Muscle of arm (tissue), 12 donors: ENCODE results near the gene ARAP2. TPM values are rescaled to one million over a fixed set of nuclear protein-coding genes. Genes with fewer than 3 reads are reported as not detected.

ENCODE experiments used
- DNase-seq: peaks from one replicate; pipeline ENCODE4 v3.0.0-alpha.2; 2013
- polyA plus RNA-seq, 12 donors: library from polyadenylated mRNA; unstranded; fragments of 120-200 nt; gene quantifications; one replicate each; pipeline ENCODE4 v1.2.1, GENCODE V29; 2013; ENCODE audit not compliant: insufficient read length in 12 of 12

Gene ARAP2
- polyA plus RNA-seq, 12 donors, result 0.68 to 6.9 (median 1.4) TPM; not detected in 2

DNA sequence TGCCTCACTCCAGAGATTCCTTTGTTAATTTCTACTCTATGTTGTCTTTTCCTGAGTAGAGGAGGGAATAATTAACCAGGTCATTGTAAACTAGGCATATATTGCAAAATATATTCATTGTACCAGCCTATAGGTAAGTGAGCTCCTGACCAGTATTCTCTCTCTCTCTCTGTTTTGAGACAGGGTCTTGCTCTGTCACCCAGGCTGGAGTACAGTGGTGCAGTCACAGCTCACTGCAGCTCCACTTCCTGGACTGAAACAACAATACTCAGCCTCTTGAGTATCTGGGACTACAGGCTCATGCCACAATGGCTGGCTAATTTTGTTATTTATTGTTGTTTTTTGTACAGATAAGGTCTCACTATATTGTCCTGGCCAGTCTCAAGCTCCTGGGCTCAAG, 198.3 kb downstream of the ARAP2 start:
- DNase-seq, result no peak

DNA sequence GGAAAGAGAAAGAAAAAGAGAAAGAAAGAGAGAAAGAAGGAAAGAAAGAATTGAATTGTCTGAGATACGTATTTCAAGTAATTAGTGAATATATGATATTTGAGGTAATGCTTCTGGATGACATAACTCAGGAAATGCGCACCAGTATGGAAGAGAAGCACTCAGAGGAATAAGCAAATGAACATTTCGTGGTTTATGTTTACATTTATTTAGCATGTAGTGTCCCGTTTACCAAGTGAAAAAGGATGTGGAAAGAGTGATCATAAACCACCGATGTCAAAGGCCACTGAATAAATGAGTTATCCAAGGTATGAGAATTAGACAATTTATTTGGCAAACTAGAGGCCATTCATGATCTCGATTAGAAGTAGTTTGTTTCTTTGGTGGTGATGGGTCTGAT, 200.4 kb downstream of the ARAP2 start:
- no peak for DNase-seq

DNA sequence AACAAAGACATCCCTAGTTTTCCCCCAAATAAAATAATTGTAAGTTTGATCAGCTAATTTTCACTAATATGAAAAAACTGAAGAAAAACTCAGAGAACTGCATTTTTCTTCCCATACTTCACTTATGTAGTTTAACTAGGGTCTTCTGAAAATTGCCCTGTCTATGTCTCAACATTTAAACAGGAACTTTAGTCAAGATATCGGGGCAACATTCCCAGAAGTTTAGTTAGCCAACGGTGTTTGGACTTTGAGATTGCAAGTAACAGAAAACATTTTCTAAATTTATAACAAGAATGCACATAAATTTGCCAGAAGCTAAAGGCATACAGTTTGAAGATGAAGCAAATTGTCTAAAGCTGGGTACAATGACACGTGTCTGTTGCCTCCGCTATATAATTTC, 201.1 kb downstream of the ARAP2 start:
- DNase-seq, result no peak

DNA sequence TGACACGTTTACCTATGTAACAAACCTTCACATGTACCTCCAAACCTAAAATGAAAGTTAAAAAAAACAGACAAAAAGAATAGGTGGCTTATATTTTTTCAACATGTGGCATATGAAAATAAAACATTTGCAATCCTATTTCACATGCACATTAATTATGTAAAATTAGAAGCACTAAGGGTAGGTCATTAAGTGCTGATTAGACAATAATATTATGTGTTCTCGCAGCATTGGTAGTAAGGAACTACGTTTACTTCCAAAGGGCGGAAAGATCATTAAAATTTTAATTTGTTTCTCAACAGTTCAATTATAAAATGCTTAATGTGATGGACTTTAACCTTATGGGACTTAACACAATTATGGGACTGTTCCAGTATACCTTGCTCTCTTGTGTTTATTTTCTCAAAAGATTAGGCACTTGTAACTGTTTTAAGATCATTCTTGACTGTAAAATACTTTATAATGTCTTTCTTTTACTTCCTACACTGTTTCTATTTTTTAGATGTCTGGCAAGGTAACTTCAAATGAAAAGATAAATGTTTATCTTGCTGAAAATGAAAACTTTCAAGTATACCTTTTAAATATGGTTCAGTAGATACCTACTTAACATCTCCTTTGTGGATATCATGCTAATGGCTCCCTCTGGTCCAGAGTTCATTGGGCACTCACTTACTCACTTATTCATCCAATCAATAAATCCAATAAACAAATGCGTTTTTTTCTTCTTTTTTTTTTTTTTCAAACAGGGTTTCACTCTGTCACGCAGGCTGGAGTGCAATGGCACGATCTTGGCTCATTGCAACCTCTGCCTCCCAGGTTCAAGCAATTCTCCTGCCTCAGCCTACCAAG, 202.0 kb downstream of the ARAP2 start:
- no peak for DNase-seq

DNA sequence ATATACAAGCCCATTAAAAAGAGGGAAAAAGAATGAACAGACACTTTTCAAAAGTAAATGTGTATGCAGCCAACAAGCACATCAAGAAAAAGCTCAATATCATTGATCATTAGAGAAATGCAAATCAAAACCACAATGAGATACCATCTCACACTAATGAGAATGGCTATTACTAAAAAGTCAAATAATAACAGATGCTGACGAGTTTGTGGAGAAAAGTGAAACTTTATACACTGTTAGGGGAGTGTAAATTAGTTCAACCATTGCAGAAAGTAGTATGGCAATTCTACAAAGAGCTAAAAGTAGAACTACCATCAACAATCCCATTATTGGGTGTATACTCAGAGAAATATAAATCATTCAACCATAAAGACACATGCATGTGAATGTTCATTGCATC, 203.0 kb downstream of the ARAP2 start:
- no peak for DNase-seq

DNA sequence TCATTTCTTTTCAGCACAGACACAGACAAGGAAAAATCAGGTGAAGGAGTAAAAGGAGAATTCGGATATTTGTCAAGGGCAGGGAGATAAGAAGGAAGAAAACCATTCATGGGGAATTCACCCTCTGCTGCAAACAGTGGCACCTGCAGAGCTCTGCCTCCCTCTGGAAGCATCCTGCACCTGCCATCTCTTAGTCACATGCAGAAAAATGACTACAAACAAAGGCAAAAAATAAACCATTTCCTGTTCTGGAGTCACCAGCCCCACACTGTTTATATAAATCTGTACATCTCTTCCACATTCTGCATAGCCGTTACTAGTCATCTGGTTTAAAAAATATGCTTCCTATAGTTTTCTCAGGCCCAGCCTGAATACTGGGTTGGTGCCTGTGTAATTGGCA, 205.3 kb downstream of the ARAP2 start:
- no peak for DNase-seq

DNA sequence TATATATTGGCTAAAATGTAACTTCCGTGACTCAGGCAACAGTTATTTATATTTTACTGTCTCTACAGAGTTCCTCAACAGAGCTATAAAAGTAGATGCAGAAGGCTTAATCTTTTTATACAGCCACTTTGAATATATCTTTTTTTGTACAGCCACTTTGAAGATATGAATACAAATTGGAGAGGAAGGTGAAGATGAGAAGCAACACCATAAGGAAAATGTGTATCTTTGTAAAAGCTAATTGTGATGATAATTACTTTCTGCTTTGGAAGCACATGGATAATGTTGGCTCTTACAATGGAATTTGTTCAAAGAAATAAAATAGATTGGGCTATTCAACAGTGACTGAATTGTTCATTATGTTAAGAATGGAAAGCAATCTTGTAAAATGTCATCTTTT, 205.8 kb downstream of the ARAP2 start:
- no peak for DNase-seq

DNA sequence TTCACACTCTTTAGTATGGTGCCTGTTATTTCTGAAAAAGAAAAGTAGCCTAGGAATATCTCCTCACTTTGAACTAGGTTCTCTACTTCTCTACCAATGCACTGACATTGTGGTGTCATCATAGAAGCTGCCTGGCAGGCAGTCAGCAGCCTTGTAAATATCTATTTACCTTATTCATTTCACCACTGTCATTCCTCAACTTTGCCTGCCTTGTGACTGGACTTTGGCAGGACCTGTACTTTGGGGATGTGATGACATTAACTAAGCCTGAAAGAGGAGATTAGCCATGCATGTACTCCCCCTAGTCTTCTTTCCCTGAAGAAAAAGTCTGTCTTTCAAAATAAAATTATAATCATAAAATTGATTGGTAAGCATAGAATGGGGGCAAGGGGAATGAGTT, 207.2 kb downstream of the ARAP2 start:
- DNase-seq, result no peak

DNA sequence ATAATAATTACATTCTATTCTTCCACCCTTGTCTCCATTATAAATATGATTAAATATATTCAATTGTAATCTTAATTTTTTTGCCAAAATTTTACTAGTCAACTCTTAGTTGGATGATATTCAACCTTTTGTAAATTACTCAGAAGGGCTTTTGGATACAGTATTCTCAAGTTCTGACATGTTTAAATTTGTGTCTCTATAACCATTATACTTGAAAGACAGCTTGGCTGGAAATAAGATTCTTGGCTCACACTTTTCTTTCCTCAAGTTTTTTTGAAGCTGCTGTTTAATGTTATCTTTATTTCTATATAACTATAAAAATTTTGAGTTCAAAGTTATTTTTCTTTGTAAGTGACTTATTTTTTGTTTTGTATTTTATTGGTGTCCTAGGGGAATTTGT, 214.4 kb downstream of the ARAP2 start:
- no peak for DNase-seq

DNA sequence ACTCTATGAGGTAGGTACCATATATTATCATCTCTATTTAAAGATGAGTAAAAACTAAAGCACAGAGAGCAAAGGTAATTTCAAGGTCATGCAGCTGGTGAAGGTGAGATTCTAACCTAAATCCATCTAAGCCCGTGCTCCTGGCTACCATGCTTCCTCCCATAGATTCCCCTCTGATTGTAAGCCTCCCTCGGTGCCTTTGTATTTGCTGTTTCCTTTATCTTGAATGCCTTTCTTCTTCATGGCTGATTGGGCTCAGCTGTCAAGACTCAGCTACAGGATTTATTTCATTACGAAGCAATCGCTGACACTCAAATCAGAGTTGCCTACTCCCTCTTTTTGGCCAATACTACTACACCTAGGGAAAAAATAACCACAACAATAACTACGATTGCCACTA, 217.1 kb downstream of the ARAP2 start:
- DNase-seq, result no peak

DNA sequence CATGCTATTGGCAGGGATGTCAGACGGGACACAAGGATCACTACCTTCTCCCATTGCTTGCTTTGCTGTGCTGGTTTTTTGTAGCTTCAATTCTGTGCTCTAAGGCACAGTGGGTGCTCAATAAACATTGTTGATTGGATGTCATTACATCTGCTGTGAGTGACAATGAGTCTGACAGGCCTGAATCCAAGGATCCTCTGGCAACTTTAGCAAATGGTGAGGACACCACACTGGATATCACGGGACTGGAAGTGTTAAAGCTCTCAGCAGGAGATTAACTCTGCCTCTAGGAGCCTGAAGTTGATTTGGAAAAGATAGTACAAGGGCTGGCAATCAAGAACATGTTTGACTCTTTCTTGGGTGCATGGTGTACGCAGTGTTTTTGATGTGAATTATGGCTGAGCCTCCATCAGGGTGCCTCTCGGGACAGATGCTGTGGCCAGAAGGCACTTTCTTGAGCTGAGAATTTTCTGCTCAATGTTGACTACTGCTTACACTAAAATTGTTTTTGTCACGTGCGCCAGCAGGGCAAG, 217.9 kb downstream of the ARAP2 start:
- DNase-seq, result no peak

DNA sequence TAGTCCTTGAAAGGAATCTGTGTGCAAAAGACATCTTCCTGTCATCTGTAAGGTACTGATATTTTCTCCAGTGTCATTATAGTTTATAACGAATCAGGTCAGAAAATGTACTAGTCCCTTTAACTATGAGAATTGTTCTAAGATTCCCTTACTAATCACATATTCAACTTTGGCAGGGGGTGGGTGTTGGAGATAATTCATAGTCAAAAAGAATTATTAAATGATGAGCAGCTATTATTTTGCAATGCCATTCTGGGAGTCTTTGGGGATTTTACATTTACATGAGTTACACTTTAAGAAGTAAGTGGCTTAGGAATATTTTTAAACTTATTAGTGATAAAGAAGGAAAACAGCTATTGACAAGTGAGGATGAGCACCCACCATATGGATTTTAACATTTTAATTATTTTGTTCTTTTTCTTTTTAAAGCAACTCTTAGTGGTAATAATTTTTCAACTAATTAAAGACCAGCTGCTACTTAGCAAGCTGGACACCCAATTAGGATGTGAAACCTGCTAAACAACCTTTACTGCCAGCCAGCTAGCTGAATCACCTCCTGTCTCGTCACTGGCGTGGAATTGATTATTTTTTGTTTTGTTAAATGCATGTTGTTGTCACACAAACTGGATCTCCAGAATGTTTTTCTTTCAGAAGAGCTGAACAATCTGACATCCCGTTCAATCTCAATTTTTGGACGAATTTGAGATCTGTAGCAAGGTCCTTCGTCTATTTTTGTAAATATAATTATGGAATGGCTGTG, 219.2 kb downstream of the ARAP2 start:
- DNase-seq, result no peak

DNA sequence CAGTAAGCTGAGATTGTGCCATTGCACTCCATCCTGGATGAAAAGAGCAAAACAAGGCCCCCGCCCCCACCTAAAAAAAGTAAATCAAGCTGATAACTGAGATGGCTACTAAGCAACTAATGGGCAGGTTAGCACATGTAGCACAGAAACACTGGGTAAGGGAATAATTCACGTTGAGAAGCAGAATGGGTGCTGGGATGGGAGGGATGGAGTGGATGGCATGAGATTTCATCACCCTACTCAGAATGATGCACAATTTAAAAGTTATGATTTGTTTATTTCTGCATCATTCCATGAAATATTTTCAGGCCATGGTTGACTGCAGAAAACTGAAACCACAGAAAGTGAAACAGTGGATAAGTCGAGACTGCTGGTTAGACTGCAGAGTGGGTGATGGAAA, 224.0 kb downstream of the ARAP2 start:
- no peak for DNase-seq

Other genes with a start within 250 kb of the ARAP2 start
- gene DTHD1, start 37.1 kb upstream of the ARAP2 start, polyA plus RNA-seq, result under 1 TPM in 1 of 12 donors, not detected in 11; 0.06 TPM